Stimulated activated CD4-positive, alpha-beta T cell treated with anti-CD3 and anti-CD28 coated beads, Interleukin-12 subunit alpha, Interleukin-12 subunit beta, amount 100 ng/mL, for 48 hours (primary cell): ENCODE data around the gene SLC6A1.
A peak's percentile ranks its signal among the peaks of the same experiment; 100 is the strongest.
"Not testable (repeated sequence)": the region's sequence is repeated elsewhere in the genome, so short reads cannot be mapped to it uniquely, and the experiment has no call there.

Experiments
- DNase-seq, 3 donors: peaks; one replicate each; pipeline ENCODE4 v3.0.0-alpha.2; 2020; ENCODE audit warnings: low read depth in 2 of 3, low spot score in 1 of 3

The SLC6A1 gene

DNA sequence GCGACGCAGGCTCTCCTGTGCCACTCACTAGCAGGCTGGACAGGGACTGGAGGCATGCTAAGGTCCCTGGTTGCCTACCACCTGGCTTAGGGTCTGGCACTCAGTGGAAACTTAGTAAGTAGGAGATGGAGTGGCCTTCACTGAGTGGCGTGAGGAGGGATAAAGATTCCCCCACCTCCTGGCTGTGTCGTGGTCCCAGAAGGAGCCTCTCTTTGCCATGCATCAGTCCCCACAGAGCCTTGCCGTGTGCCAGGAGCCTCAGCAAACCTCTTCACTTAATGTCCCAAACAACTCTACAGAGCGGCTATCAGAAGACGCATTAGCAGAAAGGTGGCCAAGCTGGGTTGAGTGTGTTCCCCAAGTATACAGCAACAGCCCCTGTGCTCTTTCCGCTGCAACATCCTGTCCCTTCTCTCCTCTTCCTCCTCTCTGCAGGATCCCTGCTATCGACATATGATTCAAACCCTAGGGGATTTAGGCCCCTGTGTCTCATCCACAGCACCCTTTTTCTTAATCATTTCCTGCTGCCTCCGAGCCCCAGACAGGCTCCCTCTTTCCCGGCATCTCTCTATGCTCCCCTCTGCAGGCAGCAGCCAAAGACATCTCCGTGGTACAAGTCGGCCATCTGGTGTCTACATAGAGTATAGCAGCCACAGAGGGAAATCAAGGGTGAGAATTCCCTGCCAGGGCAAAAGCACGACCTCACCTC is 66.7 kb downstream of the SLC6A1 start:
- peak; percentile 7 to 48 (median 16) for DNase-seq

DNA sequence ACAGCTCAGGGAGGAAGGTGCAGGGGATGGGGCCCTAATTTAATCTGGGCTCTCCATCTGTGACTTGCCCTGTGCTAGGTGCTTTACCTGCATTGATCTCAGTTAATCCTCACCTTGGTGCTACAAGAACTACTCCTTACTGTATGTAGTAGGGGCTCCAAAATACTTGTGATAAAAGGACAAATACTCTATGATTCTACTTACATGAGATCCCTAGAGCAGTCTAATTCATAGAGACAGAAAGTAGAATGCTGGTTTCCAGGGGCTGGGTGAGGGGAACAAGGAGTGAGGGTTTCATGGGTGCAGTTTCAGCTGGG is 67.2 kb downstream of the SLC6A1 start:
- DNase-seq, result no peak

DNA sequence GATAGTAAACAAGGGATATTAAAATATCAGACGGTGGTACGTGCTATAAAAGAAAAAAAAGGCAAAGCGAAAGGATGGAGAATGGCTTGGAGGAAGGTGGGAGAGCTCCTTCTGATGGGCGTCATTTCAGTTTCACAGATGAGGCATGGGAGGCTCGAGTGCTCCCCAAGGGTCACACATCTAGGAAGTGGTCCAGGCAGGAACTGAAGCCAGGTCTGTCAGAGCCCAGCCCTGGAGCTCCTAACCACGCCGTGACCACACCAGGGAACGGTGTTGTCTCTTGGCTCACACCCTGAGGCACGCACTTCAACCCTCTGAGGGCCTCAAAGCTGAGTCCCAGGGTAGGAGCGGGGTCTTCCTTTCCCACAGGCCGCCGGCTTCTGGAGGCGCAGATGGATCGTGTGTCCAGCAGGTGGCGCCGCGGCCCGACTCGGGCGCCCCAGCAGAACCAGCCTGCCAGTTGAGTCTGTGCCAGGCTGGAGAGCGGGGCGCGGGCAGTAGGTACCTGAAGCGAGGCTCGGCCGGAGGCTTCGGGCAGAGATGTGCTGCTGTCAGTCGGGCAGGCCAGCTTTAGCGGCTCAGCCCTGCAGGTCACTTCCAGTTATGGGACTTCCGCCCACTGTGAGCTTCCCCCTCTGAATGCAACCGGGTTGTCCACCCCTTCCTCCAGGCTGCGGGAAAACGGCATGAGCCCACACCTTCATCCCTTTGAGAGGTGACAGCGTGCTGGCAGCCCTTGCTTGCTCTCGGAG is 68.1 kb downstream of the SLC6A1 start:
- peak; percentile 24 to 41 (median 27) for DNase-seq

DNA sequence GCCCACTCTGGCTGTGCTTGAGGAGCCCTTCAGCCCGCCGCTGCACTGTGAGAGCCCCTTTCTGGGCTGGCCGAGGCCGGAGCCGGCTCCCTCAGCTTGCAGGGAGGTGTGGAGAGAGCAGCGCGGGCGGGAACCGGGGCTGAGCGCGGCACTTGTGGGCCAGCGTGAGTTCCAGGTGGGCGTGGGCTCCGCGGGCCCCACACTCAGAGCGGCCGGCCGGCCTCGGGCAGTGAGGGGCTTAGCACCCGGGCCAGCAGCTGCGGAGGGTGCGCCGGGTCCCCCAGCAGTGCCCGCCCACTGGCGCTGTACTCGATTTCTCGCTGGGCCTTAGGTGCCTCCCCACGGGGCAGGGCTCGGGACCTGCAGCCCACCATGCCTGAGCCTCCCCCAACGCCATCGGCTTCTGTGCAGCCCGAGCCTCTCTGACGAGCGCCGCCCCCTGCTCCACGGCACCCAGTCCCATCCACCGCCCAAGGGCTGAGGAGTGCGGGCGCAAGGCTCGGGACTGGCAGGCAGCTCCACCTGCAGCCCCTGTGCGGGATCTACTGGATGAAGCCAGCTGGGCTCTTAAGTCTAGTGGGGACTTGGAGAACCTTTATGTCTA is 68.8 kb downstream of the SLC6A1 start:
- not testable (repeated sequence) for DNase-seq

DNA sequence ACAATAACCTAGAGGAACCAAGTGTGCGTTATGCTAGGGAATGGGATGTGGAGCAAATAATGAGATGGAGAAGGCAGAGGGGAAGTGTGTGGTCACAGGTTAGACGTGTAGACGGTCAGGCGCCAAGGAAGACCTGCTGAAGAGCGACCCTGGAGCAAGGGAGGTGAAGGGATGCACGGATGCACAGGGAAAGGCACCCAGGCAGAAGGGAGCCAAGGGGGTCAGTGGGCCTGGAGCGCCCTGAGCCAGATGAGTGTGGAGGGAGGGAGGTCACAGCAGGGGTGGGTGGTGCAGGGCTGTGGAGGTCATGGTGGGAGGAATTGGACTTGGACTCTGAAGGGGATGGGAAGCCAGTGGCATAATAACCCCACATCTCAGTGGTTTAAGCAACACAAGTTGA is 70.2 kb downstream of the SLC6A1 start:
- DNase-seq, result no peak

DNA sequence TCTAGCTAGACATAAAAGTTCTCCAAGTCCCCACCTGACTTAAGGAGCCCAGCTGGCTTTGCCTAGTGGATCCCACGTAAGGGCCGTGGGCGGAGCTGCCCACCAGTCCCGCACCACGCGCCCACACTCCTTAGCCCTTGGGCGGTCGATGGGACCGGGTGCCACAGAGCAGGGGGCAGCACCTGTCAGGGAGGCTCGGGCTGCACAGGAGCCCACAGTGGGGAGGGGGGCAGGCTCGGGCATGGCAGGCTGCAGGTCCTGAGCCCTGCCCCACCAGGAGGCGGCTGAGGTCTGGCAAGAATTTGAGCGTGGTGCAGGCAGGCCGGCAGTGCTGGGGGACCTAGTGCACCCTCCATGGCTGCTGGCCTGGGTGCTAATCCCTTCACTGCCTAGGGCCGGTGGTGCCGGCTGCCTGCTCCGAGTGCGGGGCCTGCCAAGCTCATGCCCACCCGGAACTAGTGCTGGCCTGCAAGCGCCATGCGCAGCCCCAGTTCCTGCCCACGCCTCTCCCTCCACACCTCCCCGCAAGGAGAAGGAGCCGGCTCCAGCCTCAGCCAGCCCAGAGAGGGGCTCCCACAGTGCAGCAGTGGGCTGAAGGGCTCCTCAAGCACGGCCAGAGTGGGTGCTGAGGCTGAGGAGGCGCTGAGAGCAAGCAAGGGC is 78.7 kb downstream of the SLC6A1 start:
- no peak for DNase-seq

DNA sequence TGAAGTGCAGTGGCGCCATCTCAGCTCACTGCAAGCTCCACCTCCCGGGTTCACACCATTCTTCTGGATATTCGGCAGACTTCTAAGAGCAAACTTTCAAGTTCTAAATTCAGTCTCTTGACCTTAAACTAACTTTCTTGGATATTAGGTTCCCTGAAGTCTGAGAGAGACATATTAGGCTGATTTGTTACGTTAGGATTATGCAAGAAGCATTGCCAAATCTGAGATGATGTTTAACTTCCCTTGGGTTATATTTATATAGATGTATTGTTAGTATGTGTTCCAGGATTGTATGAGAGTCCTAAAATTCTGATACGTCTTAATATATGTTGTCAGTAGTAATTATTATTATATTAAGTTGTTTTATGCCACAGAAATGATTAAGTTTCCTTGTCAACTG is 80.1 kb downstream of the SLC6A1 start:
- DNase-seq, result no peak

DNA sequence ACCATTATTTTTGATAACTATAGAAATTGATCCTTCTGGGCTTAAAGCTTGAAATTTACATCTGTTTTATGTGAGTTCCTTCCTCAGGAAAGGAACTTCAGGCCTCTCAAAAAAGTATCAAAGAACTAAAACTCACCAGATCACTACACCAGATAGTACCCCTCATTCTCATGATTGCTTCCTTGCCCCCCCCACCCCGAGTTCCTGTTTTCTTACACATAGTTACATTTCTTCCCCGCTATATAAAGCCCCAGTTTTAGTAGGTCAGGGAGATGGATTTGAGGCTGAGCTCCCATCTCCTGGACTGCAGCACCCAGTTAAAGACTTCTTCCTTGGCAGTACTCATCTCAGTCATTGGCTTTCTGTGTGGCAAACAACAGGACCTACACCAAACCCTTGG is 81.5 kb downstream of the SLC6A1 start:
- no peak for DNase-seq

DNA sequence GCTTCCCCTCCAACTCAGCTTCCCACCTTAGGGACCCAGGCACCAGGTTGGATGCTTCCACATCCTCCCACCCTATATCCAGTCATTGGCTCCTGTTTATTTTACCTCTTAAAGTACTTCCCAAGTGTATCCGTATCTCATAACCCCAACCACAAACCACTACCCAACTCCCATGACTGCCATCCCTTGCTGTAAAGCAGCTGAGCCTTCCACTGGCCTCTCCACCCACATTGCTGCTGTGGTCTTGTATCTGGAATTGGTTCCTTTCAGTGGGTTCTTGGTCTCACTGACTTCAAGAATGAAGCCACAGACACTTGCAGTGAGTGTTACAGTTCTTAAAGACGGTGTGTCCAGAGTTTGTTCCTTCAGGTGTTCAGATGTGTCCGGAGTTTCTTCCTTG is 81.9 kb downstream of the SLC6A1 start:
- DNase-seq, result no peak

DNA sequence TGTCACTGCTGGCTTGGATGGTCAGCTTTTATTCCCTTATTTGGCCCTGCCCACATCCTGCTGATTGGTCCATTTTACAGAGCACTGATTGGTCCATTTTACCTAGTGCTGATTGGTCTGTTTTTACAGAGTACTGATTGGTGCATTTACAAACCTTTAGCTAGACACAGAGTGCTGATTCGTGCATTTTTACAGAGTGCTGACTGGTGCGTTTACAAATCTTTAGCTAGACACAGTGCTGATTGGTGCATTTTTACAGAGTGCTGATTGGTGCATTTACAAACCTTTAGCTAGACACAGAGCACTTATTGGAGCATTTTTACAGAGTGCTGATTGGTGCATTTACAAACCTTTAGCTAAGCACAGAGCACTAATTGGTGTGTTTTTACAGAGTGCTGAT is 82.6 kb downstream of the SLC6A1 start:
- DNase-seq, result not testable (repeated sequence)

DNA sequence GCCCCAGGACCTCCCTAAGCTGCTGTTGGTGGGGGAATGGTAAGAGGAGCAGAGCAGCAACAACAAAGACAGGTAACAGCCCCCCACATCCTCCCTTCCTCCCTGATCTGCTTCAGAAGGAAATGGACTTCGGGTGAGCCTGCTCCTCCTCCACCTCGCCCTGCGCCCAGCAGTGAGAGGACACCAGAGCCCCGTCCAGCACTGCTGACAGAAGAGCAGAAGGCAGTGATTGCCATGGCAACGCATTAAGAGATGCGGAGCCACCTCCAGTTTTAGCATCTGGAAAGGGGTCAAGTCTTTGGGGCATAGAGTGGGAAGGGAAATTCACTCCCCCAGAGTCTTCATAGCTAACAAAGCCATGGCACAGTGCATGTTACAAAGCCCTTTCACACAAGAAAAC is 84.2 kb downstream of the SLC6A1 start:
- DNase-seq, result no peak

DNA sequence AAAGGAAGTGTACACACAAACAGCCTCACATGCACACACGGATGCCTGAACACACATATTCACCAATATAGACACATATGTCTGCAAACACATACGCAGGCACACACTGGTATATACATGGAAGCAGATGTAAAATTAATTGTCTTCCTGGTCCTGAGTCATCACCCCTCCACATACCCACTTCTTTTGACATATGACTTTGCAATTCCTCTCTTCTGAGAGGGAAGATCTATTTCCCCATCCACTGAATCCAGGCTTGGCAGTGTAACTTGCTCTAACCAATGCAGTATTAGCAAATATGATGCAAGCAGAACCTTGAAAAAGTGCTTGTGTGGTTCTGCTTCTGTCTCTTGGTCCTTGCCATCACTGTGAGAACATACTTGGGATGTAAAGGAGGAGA is 84.9 kb downstream of the SLC6A1 start:
- no peak for DNase-seq

DNA sequence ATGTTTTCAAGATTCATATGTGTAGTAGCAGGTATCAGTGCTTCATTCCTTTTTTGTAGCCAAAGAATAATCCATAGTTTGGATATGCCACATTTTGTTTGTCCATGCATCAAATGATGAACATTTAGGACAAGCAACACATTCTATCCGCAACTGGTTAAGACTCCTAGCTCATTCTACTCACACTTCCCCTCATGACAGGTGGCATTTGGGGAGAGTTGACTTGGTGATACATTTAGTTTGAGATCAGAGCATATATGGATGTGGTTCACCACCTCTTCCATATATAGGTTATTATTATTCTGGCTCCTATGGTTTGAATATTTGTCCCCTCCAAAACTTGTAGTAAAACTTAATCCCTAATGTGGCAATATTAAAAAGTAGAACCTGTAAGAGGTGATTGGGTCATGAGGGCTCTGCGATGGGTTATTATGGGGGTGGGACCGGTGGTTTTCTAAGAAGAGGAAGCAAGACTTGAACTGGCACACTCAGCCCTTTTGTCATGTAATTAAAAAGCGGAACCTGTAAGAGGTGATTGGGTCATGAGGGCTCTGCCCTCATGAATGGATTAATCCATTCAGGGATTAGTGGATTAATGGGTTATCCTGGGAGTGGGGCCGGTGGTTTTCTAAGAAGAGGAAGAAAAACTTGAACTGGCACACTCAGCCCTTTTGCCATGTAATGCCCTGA is 86.4 kb downstream of the SLC6A1 start:
- no peak for DNase-seq

DNA sequence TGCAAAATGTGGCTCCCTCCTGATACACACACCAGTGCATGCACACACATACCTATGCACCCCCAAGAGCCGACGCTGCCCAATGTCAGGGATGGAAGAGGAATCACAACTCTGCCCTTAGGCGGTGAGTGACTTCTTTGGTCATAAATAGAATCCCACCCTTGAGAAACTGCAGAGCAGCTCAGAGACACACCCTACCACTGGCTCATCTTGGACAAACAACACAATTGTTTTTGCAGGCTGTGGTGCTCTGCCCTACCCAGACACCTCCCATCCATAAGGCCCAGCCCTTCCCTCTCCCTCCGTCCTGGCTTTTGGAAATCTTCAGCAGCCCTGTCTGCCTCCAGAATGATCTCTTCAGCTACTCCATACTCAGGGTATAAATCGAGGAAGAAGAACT is 87.9 kb downstream of the SLC6A1 start:
- DNase-seq, result no peak

DNA sequence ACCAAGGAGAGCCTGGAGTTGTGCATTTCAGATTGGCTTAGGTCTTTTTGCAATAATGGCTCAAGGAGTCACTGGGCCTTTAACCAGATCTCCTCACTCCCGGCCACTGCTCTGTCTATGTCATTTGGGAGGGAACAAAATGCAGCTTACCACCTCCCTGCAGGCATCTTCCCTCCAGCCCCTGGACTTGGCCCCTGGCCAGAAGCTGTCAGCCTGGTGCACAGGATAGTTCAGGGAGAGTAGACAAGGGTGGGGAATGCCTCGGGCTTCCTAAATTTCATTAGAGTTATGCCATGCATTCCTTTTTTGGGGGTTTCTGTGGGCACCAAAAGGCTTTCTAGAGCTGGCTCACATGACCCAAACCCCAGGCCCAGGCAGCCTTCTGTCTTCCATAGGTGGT is 91.5 kb downstream of the SLC6A1 start:
- DNase-seq, result no peak

DNA sequence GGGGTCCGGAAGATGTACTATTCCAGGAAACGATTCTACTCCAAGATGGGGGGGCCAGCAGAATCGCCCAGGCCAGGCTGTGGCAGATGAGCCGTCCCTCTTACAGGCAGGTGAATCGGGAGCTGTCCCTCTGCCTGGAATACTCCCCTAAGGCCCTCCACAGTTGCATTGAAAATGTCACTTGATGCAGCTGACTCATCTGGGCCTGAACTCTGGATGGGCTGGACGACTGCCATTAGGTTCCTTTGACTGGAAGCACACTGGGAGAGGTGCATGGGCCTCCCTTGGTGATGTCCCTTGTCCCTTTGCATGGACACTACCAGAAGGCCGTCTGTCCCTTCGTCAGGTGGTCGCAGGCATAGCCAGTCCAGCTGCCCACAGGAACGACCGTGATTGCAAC is 92.1 kb downstream of the SLC6A1 start:
- no peak for DNase-seq

DNA sequence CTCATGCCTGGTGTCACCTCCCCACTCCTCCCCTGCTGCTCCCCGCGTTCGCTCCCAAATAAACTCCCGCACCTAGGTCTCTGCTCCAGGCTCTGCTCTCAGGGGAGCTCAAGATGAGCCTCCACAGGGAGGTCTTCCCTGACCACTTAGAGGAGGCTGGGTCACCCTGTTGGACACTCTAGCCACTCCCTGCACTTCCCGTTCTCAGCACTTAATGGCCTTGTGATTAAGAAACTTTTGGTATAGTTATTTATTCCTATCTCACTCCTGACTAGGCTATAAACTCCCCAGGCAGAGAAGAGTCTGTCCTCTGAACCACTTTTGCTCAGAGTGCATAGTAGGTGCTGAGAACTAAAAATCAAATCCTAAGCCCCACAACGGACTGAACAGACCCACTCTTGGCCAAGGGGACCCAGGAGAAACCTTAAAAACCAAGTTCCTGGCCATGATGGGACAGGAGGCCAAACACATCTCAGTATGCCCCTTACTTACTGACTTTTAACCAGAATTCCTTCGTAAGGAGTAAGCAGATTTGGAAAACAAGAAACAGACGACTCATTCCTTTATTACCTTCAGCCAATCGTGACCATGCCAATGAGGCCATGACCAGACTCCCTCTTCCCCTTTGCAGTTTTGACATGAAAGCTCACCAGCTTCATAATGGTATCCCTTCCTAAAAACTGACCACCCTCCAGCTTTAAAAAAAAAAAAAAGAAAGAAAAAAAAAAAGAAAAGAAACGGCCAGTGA is 92.7 kb downstream of the SLC6A1 start:
- DNase-seq, result no peak

DNA sequence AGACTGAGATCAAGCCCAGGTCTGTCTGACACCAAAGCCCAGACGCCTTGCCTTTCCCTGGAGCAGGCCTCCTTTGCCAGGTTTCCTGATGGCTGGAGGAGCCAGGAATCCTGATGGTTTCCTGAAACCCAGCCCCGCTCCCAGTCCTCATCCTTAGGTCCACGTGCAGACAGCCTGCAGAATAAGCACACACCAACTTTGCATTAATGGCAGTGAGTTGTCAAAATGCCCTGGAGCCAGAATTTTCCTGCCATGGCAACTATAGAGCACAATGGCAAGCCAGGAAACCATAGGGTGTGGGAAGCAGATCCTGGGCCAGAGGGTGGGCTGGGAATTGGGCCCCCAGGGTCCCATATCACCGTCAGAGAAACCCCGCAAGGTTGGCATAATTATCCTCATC is 94.3 kb downstream of the SLC6A1 start:
- DNase-seq, result no peak

DNA sequence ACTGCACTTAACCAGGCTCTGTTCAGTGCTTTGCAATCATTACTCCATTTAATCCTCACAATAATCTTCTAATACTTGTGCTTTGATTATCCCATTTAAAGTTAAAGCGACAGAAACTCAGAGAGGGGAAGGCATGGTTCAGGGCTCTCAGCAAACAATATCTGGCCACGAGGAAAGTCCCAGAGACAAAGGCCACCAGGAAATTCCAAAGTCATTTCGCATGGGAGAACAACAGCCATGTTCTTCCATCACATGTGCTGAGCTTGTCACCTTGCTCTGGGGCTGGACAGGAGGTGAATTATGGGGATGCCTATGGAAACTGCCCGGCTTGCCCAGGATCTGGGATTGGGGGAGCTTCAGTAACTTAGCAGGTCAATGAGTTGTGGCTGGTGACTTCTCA is 95.5 kb downstream of the SLC6A1 start:
- DNase-seq, result no peak

DNA sequence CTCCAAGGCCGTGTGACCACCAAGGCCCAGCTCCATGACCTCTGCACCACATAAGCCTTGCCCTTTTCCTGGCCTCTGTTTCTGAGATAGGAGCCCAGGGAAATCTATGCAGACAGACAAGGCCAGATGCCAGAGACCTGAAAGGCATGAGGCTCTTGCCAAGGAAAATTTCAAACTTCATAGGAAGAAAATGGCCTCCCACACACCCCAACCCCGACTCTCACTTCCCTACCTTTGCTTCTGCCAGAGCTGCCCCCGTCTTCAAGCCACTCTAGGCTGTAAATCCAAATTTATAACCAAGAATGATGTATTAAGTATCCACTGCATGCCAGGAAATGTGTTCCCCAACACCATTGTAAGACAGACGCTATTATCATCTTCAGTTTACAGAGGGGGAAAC is 96.3 kb downstream of the SLC6A1 start:
- DNase-seq, result no peak
